Kidney epithelial cell (primary cell): ENCODE results near the gene COA3. TPM values are rescaled to one million over a fixed set of nuclear protein-coding genes. Genes with fewer than 3 reads are reported as not detected.

ENCODE experiments used
- DNase-seq: peaks from one replicate; pipeline ENCODE4 v3.0.0-alpha.2; 2010; ENCODE audit warnings: low read depth
- H3K27me3 ChIP-seq: 2 replicates; pipeline ENCODE4 v1.6.0; 2011; ENCODE audit warnings: low read length; ENCODE audit not compliant: control insufficient read depth, insufficient read depth
- H3K36me3 ChIP-seq: 2 replicates; pipeline ENCODE4 v1.5.1; 2011; ENCODE audit warnings: low read length; ENCODE audit not compliant: control insufficient read depth, insufficient read depth
- H3K4me3 ChIP-seq: 2 replicates; pipeline ENCODE4 v1.5.1; 2011; ENCODE audit warnings: low read depth, mild to moderate bottlenecking, control low read depth, low read length
- CTCF ChIP-seq: IDR thresholded peaks from 2 replicates; pipeline ENCODE4 v1.5.1; 2011; ENCODE audit warnings: mild to moderate bottlenecking, moderate library complexity, low read length, control low read depth, inconsistent platforms; ENCODE audit not compliant: insufficient read depth, poor library complexity, severe bottlenecking
- total RNA-seq: library from RNA; depleted of rRNA; stranded (reverse); fragments of >200 nt; gene quantifications from 2 replicates; pipeline ENCODE4 v1.2.3, GENCODE V29; 2015

COA3 gene
- total RNA-seq, 1 donor from 2014 or later = 48.3 TPM

GRCh38 chr17:42784811-42785592, 13.5 kb downstream of the COA3 start:
- Histone ChIP-seq H3K27me3 (peaks cover 2% of the 10 kb centered on the region), H3K36me3 (no peaks in the 10 kb centered on the region), H3K4me3 (no peak overlapping the region)
- no peak for TF ChIP-seq CTCF
- no peak for DNase-seq

- no peak for DNase-seq
- no peak for TF ChIP-seq CTCF
- H3K4me3 ChIP-seq = no peak overlapping the region
- peaks cover 2% of the 10 kb centered on the region for H3K27me3 ChIP-seq
- H3K36me3 ChIP-seq = no peaks in the 10 kb centered on the region
Measured at GRCh38 chr17:42784409-42784808, 14.1 kb downstream of the COA3 start.

- H3K27me3 ChIP-seq = peaks cover 2% of the 10 kb centered on the region
- DNase-seq = no peak
- no peak overlapping the region for H3K4me3 ChIP-seq
- TF ChIP-seq CTCF = no peak
- H3K36me3 ChIP-seq = no peaks in the 10 kb centered on the region
Measured at GRCh38 chr17:42783791-42784138, 14.7 kb downstream of the COA3 start.

DNA sequence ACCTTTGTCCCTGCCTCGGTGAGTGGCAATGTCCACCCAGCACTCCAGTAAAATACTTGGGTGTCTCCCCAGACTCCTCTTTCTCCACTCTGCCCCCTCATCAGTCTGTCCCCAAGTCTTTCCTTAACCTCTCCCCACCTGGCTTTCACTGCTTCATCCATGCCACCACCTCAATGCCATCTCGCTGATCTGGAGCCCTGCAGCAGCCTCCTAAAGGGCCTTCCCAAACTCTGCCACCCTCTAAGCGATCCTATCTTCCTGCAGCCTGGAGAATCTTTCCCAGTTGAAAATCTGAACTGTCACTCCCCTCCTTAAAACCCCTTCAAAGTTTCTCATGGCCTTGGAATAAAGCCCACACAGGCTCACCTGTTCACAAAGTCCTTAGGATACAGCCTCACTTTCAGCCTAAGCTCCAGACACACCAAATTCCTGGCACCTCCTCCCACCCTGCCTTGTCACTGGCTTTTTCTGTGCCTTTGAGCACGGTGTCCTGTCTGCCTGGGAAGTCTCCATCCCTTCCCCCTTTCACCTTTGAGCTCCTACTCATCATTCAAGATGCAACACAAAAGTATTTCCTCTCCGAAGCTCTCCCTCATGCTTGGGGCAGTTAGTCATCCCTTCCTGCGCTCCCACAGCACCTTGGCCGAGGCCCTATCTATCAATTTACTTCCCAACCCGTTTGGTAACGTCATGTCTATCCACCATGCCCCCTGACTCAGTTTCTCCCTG, 15.3 kb downstream of the COA3 start:
- DNase-seq = peak; percentile 61
- H3K36me3 ChIP-seq = no peaks in the 10 kb centered on the region
- peaks cover 2% of the 10 kb centered on the region for H3K27me3 ChIP-seq
- H3K4me3 ChIP-seq = no peak overlapping the region
- TF ChIP-seq CTCF = no peak

DNA sequence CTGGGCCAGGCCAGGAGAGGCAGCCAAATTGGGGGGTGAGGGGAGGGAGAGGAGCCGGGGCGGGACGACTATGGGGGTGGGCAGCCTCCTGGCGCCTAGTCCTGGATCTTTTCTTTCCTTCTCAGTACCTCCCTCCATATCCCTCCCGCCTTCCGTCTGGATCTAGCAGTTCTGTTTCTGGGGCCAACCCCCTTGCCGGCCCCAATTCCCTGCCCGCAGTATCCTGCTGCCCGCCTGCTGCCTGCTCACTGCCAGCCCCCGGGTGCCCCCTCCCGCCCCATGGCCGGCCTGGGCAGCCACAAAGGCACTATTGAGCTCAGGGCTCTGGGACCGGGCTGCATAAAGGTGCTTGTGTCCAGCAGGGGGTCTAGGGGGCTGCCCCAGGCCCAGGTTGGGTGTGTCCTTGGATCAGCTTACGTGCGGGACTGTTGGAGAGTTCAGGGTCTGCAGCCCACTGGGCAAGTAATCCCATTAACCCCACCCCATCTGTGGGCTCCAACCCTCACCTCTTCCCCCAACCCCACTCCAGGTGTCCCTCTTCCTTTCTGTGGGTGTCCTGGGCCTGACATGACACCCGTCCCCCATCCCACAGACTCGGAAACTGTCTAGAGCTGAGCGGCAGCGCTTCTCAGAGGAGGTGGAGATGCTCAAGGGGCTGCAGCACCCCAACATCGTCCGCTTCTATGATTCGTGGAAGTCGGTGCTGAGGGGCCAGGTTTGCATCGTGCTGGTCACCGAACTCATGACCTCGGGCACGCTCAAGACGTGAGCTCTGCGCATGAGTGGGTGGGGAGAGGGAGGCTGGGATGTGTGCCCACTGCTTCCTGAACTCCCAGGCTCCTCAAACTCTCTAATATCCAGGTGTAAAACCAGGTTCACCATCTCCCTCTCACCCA, 16.1 kb downstream of the COA3 start:
- Histone ChIP-seq H3K36me3 (no peaks in the 10 kb centered on the region), H3K27me3 (peaks cover 2% of the 10 kb centered on the region), H3K4me3 (peak overlapping the region; percentile 57)
- no peak for DNase-seq
- no peak for TF ChIP-seq CTCF
